B cell (primary cell): ENCODE results near the gene CLIP2.

Experiments used
- CTCF ChIP-seq: fragments of 200-600 bp; IDR thresholded peaks from one replicate; pipeline ENCODE4 v1.8.0; 2022; ENCODE audit warnings: antibody characterized with exemption, mild to moderate bottlenecking
- EZH2 ChIP-seq: IDR thresholded peaks from 2 replicates; pipeline ENCODE4 v1.6.1; 2012; ENCODE audit warnings: borderline replicate concordance, low read depth, mild to moderate bottlenecking, moderate library complexity, low read length; ENCODE audit not compliant: insufficient read depth, poor library complexity, severe bottlenecking

GRCh38 chr7:74329225-74329624 lies 40.0 kb downstream of the CLIP2 start:
- TF ChIP-seq CTCF (no peak), EZH2 (no peak)
